ENCODE results near the gene CELA3A.
"Not testable (repeated sequence)": the region's sequence is repeated elsewhere in the genome, so short reads cannot be mapped to it uniquely, and the experiment has no call there.

CELA3A gene

DNA sequence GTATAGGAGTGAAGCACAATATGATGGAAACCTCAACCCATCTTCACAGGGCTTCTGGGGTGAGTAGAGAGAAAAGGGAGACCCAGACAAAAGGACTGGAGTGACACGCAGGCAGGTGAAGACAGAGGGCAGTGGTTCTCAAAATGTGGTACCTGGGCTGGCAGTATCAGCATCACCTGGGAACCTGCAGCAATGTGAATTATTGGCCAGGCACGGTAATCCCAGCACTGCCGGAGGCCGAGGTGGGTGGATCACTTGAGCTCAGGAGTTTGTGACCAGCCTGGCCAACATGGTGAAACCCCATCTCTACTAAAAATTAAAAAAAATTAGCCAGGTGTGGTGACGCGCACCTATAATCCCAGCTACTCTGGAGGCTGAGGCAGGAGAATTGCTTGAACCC, 19.3 kb upstream of the CELA3A start:
- DNase-seq = not testable (repeated sequence)

DNA sequence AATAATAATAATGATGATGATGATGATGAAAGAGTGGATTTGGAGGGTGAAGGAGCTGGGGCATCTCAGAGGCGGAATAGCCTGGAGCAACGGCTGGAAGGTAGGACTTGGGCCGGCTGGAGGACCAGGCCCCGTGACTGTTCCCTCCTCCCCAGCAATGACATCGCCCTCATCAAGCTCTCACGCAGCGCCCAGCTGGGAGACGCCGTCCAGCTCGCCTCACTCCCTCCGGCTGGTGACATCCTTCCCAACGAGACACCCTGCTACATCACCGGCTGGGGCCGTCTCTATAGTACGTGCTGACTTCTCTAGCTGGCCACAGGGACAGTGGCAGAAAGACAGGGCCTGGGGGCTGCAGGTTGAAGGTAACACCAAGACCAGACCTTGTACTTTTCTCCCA, 17.9 kb upstream of the CELA3A start:
- DNase-seq = not testable (repeated sequence)

DNA sequence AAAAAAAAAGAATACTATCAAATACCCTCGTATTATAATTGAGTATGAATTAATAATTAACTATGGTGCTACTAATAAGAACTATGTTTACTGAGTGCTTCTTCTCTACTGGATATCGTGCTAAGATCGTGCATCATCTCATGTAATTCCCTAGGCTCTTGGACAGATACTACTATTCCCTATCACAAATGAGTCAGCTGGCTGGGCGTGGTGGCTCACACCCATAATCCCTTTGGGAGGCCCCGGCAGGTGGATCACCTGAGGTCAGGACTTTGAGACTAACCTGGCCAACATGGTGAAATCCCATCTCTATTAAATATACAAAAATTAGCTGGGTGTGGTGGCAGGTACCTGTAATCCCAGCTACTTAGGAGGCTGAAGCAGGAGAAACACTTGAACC, 15.6 kb upstream of the CELA3A start:
- not testable (repeated sequence) for DNase-seq

DNA sequence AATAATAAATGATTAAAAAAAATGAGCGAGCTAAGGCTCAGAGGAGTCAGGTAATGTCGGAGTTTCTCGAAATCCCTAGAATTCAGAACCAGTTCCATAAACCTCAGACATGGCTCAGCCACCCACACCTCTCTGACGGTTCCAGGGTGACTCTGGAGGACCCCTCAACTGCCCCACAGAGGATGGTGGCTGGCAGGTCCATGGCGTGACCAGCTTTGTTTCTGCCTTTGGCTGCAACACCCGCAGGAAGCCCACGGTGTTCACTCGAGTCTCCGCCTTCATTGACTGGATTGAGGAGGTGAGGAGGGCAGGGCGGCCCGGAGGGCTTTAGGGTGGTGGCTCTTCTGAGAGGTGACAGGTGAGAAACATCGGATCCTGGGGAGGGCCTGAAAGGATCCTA, 15.1 kb upstream of the CELA3A start:
- DNase-seq = not testable (repeated sequence)

DNA sequence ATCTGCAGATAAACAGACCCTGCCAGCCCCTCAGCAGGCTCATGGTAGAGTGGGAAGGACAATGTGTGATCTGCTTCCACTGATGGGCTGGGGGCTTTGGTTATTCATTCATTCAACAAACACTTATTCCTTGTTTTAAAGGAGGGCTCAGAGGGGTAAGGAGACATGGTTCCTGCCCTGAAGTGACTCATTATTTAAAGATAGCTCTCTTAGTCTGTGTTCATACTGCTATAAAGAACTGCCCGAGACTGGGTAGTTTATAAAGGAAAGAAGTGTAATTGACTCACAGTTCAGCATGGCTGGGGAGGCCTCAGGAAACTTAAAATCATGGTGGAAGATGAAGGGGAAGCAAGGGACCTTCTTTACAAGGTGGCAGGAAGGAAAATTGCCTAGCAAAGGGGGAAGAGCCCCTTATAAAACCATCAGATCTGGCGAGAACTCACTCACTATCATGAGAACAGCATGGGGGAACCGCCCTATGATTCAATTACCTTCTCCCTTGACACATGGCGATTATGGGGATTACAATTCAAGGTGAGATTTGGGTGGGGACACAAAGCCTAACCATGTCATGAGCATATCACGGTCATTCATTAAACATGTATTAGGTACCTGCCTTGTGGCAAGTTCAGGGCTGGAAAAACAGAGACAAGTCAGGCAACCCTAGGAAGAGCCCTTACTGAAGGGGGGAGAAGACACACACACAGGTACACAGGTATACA, 11.6 kb upstream of the CELA3A start:
- not testable (repeated sequence) for DNase-seq

DNA sequence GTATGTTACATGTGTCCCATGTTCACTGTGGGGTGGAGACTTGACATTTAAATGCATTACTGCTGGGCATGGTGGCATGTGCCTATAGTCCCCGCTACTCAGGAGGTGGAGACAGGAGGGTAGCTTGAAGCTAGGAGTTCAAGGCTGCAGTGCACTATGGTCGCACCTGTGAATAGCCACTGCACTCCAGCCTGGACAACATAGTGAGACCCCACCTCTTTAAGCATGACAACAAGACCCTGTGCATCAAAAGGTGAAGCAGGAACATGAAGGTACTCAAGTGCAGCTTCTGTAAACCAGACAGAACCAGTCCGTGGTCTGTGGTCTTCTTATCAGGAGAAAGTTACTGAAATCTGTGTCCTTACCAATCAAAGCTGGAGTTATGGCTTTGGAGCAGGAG, 9.3 kb upstream of the CELA3A start:
- DNase-seq = not testable (repeated sequence)

DNA sequence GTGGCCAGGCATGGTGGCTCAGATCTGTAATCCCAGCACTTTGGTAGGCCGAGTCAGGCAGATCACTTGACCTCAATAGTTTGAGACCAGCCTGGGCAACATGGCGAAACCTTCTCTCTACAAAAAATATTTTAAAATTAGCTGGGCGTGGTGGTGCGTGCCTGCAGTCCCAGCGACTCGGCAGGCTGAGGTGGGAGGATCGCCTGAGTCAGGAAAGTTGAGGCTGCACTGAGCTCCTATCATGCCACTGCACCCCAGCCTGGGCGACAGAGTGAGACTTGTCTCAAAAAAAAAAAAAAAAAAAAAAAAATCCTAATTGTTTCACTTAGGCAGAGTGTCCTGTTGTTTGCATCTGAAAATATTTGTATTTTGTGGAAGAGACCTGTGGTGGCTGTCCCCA, 6.7 kb upstream of the CELA3A start:
- DNase-seq = not testable (repeated sequence)

DNA sequence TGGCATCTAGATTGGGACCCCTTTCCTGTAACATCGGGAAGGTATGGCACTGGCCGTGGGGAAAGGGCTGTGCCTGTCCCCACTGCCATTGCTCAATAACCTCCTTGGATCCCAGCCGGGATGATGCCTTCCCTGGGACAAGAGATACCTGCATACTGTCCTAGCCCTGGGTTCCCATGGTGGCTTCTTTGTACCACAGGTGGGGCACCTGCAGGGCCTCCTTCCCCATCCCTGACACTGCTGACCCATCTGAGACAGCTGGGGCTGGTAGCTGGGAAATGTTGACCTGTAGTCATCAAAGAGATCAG, 4.8 kb upstream of the CELA3A start:
- DNase-seq = not testable (repeated sequence)

DNA sequence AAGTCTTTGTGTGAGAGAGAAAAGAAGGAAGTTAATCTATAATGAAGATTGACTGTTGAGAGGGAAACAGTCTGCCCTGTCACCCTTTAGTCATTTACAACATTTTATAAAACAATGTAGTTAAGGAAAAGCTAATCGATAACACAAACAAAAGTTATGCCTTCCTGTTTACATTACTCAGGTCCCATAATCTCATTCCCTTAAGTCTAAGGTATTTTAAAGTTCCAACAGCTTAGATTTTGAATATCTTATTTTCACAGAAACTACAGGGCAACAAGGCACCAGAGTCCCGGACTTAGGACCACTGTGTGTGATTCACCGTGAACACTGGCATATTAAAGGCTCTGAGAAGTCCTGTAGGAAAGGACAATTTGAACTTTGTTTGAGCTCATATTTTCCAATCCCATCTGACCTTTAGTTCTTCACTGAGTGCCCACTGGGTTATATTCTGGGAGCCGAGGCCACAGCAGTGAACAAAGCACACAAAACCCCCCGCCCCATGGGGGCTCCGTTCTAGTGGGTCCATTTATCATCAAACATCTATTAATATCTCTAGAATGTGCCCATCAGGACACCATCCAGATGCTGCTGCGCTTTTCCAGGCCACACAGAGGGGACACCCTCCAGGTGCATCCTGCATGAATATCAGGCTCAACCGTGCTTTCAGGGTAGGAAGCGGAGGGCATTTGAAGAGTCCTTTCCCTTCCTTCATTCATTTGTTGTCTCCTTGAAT, 3.4 kb upstream of the CELA3A start:
- not testable (repeated sequence) for DNase-seq

DNA sequence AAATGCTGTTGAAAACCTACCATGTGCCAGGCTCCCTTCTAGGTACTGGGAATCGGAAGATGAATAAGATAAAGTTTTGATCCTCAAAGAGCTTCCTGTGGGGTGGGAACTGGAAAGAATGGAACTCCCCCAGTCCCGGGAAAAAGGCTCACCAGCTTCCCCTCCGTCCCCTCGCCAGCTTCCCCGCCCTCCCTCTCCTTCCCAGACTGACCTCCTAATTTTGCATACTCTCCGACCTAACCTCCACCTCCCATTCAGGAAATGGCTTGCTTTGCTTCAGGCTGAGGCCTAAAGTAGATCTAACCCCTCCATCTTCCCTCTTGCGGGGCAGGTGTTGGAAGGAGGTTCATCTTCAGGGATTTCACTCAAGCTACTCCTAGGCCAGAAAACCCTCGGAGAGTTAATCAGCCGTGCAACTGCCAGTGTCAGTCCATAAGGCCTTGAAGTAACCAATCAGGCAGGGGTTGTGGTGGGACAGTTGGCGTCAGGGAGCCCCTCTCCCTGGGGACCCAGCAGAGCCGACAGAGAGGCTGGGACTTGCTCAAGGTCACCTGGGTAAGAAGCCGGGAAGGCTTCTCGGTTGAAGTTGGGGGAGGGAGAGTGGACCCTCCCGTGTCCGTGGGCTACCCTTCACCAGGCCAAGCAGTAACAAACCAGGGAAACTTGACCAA, 2.7 kb upstream of the CELA3A start:
- DNase-seq = not testable (repeated sequence)

DNA sequence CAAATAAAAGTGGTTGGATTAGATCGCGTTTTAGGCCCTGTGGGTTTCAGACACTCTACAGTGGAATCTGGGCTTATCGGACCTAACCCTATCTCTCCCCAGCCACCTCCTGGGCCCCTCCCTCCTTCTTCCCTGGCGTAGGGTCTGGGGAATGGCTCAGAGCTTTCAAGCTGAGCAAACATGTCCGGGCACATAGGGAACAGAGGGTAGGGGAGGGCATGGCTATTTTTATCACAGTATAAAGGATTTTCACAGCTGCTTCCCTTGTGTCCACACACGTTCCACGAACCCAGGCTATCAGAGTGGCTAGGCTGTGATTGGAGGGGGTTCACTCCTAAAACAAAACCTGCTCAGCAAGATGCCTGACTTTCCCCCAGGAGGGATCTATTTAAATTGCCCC, 1.8 kb upstream of the CELA3A start:
- DNase-seq = not testable (repeated sequence)

DNA sequence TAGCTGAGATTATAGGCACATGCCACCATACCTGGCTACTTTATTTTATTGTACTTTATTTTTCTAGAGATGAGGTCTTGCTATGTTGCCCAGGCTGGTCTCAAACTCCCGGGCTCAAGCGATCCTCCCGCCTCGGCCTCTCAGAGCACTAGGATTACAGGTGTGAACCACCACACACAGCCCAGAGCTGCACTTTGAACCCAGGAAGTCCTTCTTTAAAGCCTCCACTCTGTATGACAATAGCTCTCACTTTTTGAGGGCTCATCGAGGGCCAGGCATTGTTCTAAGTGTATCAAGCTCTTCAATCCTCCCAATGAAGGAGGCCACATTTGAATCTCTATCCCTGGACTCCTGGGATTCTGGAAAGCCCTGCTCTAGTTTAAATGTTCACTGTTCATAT, 1.0 kb downstream of the CELA3A start:
- DNase-seq = not testable (repeated sequence)

DNA sequence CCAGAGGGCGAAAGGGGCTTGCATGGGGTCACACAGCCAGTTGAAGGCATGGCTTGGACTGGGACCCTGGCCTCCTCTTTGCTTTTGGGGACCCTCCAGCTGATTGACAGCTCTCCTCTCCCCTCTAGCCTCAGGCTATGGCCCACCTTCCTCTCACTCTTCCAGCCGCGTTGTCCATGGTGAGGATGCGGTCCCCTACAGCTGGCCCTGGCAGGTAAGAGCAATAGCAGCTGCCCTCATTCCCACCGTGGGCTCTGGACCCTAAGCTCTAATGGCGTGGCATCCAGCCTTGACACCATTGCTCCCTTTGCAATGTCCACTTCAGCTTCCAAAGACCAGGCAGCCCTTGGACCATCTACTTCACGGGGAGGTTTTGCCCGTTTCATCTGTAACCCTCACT, 1.4 kb downstream of the CELA3A start:
- not testable (repeated sequence) for DNase-seq

DNA sequence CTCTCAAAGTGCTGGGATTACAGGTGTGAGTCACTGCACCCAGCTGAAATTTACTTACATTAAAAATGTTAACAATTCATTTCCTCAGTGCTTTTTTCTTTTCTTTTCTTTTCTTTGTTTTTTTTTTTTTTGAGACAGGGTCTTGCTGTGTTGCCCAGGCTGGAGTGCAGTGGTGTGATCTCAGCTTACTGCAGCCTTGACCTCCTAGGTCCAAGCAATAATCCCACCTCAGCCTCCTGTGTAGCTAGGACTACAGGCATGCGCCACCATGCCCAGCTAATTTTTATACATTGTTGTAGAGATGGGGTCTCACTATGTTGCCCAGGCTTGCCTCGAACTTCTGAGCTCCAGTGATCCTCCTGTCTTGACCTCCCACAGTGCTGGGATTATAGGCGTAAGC, 2.5 kb downstream of the CELA3A start:
- DNase-seq = not testable (repeated sequence)

DNA sequence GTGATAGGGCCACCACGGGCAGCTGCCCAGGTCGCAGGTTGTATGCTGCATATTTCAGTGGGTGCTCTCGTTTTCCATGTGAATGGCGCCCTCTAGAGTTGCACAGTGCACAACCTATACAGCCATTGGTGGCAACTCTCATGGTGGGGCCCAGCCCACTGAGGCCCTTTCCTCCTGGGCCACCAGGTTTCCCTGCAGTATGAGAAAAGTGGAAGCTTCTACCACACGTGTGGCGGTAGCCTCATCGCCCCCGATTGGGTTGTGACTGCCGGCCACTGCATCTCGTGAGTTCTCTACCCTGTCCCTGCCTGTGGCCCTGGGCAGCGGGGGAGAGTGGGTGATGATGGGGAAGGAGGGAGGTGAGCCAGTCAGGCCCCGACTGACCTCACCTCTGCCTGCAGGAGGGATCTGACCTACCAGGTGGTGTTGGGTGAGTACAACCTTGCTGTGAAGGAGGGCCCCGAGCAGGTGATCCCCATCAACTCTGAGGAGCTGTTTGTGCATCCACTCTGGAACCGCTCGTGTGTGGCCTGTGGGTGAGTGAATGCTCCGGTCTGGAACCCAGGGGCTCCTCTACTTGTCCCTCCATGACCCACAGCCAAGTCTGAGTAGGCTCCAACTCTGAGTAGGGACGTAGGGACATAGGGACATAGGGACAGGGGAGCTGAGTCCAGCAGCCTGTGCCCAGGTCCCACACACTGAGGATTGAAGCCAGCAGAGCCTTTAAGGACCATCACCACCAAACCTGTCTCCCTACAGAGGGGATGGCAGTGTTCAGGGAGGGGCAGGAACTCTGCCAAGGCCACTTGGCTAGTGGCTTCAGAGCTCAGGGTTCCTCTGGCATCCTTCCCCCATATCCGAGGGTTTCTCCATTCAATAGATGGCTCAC, 4.0 kb downstream of the CELA3A start:
- peak; percentile 25 for DNase-seq

DNA sequence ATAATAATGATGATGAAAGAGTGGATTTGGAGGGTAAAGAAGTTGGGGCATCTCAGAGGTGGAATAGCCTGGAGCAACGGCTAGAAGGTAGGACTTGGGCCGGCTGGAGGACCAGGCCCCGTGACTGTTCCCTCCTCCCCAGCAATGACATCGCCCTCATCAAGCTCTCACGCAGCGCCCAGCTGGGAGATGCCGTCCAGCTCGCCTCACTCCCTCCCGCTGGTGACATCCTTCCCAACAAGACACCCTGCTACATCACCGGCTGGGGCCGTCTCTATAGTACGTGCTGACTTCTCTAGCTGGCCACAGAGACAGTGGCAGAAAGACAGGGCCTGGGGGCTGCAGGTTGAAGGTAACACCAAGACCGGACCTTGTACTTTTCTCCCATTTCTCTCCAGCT, 5.3 kb downstream of the CELA3A start:
- not testable (repeated sequence) for DNase-seq

DNA sequence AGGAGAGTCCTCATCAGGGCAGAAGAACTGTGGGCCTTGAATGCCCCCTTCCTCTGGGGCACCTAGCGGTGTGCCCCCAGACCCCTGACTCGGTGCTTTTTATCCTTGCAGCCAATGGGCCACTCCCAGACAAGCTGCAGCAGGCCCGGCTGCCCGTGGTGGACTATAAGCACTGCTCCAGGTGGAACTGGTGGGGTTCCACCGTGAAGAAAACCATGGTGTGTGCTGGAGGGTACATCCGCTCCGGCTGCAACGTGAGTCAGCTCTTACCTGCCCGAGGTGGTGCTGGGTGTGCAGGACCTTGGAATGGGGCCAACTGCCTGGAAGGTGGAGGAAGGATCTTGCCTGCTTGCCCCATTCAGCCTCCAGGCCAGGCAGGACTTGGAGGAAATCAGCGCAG, 5.8 kb downstream of the CELA3A start:
- DNase-seq = not testable (repeated sequence)

DNA sequence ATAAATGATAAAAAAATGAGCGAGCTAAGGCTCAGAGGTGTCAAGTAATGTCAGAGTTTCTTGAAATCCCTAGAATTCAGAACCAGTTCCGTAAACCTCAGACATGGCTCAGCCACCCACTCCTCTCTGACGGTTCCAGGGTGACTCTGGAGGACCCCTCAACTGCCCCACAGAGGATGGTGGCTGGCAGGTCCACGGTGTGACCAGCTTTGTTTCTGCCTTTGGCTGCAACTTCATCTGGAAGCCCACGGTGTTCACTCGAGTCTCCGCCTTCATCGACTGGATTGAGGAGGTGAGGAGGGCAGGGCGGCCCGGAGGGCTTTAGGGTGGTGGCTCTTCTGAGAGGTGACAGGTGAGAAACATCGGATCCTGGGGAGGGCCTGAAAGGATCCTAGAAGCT, 8.1 kb downstream of the CELA3A start:
- DNase-seq = not testable (repeated sequence)

DNA sequence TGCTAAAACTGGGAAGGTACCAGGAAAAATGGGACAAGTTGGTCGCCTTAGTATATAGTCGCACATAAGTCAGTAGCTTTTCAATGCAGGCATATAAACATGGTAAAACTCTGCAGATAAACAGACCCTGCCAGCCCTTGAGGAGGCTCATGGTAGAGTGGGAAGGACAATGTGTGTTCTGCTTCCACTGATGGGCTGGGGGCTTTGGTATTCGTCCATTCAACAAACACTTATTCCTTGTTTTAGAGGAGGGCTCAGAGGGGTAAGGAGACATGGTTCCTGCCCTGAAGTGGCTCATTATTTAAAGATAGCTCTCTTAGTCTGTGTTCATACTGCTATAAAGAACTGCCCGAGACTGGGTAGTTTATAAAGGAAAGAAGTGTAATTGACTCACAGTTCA, 11.3 kb downstream of the CELA3A start:
- DNase-seq = not testable (repeated sequence)

DNA sequence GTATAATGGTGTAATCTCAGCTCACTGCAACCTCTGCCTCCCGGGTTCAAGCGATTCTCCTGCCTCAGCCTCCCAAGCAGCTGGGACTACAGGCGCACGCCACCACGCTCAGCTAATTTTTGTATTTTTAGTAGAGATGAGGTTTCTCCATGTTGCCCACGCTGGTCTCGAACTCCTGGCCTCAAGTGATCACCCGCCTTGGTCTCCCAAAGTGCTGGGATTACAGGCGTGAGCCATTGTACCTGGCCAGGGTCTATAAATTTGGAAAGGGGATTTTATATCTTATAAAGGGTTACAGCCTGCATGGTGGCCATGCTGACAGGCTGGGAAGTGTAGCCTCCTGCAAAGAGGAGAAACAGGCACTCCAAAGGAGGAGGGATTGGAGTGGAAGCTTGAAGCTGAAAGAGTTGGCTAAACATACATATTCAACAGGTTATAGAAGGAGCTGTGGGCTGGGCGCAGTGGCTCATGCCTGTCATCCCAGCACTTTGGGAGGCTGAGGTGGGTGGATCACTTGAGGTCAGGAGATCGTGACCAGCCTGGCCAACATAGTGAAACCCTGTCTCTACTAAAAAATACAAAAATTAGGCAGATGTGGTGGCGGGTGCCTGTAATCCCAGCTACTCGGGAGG, 13.2 kb downstream of the CELA3A start:
- DNase-seq = not testable (repeated sequence)

DNA sequence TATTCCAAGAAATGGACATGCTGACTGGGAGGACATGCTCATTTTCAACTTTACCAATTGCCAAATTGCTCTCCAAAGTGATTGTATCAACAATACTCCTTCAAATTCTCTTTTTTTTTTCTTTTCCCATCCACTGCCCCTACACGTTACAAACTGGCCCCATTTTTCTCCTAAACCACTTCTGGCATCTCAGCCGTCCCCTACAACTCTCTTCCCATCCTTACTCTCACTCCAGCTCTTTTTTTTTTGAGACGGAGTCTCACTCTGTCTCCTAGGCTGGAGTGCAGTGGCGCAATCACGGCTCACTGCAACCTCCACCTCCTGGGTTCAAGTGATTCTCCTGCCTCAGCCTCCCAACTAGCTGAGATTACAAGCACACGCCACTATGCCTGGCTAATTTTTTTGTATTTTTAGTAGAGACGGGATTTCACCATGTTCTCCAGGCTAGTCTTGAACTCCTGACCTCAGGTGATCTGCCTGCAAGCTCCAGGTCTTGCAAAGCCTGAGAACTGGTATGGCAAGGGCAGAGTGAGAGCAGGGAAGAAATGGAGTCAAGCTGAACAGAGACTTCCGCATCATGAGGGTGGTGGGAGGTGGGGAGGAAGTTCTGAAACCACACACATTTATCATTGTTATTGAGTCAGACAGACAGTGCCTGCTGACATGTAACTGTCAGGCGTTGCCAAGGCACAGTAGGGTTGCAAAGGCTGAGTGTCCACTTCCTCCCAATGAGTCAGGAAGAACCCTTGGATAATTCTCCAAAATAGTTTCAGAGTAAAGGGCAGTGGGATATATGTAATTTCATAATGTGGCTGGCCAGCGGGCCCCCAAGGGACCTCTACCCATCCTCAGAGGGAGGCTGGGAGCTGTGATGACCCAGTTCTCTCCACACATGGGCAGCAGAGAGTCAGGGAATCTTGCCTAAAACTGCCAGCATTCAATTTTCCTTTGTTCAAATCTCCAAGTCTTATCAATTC, 17.4 kb downstream of the CELA3A start:
- peak; percentile 91 for DNase-seq

Data from EL (cell line).